GM12878 (cell line): ENCODE measurements around the gene RPEL1. TPM values are rescaled to one million over a fixed set of nuclear protein-coding genes. Genes with fewer than 3 reads are reported as not detected.

Experiments
- ATAC-seq: fragments of 200-7000 bp; cut with Tn5 transposase; 3 replicates; pipeline ENCODE4 v1.9.1; 2020; ENCODE audit warnings: mild to moderate bottlenecking, moderate library complexity
- BruUV-seq: library from RNA; stranded (reverse); fragments of 400-500 nt; replicated peaks from 2 replicates; lab custom pipeline; 2021; lab: Mats Ljungman, UMichigan
- CTCF ChIA-PET: fragments of 300-600 bp; sonication (Branson Sonifier 250); formaldehyde crosslinking; extraction: SDS; loops from one replicate; lab custom pipeline; 2021; ENCODE audit warnings: inconsistent platforms; lab: Yijun Ruan, JAX
- POLR2A ChIA-PET: fragments of 350-600 bp; formaldehyde crosslinking; extraction: SDS; loops from one replicate; lab custom pipeline; 2021; ENCODE audit warnings: inconsistent platforms; lab: Charles Lee
- RAD21 ChIA-PET: fragments of 300-600 bp; sonication (Branson Sonifier 250); formaldehyde crosslinking; loops from one replicate; lab custom pipeline; 2023; ENCODE audit warnings: antibody characterized with exemption; ENCODE audit not compliant: unreplicated experiment; lab: Charles Lee
- SMC1A ChIA-PET: fragments of 300-600 bp; sonication (Branson Sonifier 250); formaldehyde crosslinking; loops from one replicate; lab custom pipeline; 2023; ENCODE audit not compliant: unreplicated experiment, uncharacterized antibody; lab: Charles Lee
- DNase-seq: peaks from one replicate; pipeline ENCODE4 v3.0.0-alpha.2; 2011; ENCODE audit warnings: low read depth, low spot score
- FAIRE-seq: peaks from 3 replicates; lab custom pipeline; 2011; peaks lifted over from hg19 to GRCh38; lab: Jason Lieb, UNC
- H2AFZ ChIP-seq: 2 replicates; pipeline ENCODE4 v1.6.0; 2011; ENCODE audit warnings: low read depth, low read length, control low read depth; ENCODE audit not compliant: control insufficient read depth
- H3K27ac ChIP-seq: 2 replicates; pipeline ENCODE4 v1.5.1; 2011; ENCODE audit warnings: control low read depth; ENCODE audit not compliant: control insufficient read depth, insufficient read depth
- H3K27me3 ChIP-seq, 2 experiments: replicated peaks in 1 of 2; 2 replicates each; pipeline versions ENCODE4 v1.6.0 to v1.6.1; 2011; ENCODE audit warnings: low read length in 1 of 2; ENCODE audit not compliant: control insufficient read depth in 2 of 2, insufficient read depth in 2 of 2
- H3K36me3 ChIP-seq, 2 experiments: 2 replicates each; pipeline ENCODE4 v1.5.1; 2011; ENCODE audit warnings: low read length in 1 of 2; ENCODE audit not compliant: control insufficient read depth in 2 of 2, insufficient read depth in 2 of 2
- H3K4me1 ChIP-seq: 2 replicates; pipeline ENCODE4 v1.6.1; 2011; ENCODE audit warnings: mild to moderate bottlenecking, low read length, moderate library complexity, mixed read lengths; ENCODE audit not compliant: control insufficient read depth, insufficient read depth
- H3K4me2 ChIP-seq: 2 replicates; pipeline ENCODE4 v1.6.0; 2011; ENCODE audit warnings: control low read depth; ENCODE audit not compliant: control insufficient read depth, insufficient read depth
- H3K4me3 ChIP-seq: fragments of 200-600 bp; sonication (generic); 2 replicates; pipeline ENCODE4 v1.5.1; 2016
- H3K79me2 ChIP-seq: 2 replicates; pipeline ENCODE4 v1.6.0; 2011; ENCODE audit warnings: low read length; ENCODE audit not compliant: control insufficient read depth, insufficient read depth
- H3K9ac ChIP-seq: 2 replicates; pipeline ENCODE4 v1.8.0; 2011; ENCODE audit warnings: low read length, control low read depth, mixed read lengths; ENCODE audit not compliant: control insufficient read depth, insufficient read depth
- H3K9me3 ChIP-seq: replicated peaks from 3 replicates; pipeline ENCODE4 v1.5.1; 2011; ENCODE audit warnings: mild to moderate bottlenecking, low read length; ENCODE audit not compliant: control insufficient read depth, insufficient read depth
- H4K20me1 ChIP-seq: 2 replicates; pipeline ENCODE4 v1.6.0; 2011; ENCODE audit not compliant: control insufficient read depth, insufficient read depth
- ASH2L ChIP-seq: fragments of 300-600, 200-600 bp; sonication (generic); IDR thresholded peaks from 2 replicates; pipeline ENCODE4 v1.6.1; 2017; ENCODE audit warnings: low read depth, mild to moderate bottlenecking, borderline replicate concordance
- CBFB ChIP-seq: IDR thresholded peaks from 2 replicates; pipeline ENCODE4 v1.6.1; 2016; ENCODE audit warnings: antibody characterized with exemption, low read depth
- FOXK2 ChIP-seq: fragments of 450-650 bp; IDR thresholded peaks from 2 replicates; pipeline ENCODE4 v1.6.1; 2017; ENCODE audit warnings: mild to moderate bottlenecking, moderate library complexity
- NR2C2 ChIP-seq: IDR thresholded peaks from 2 replicates; pipeline ENCODE4 v1.6.1; 2011; ENCODE audit warnings: borderline replicate concordance, low read depth; ENCODE audit not compliant: control insufficient read depth, insufficient read length
- SIN3A ChIP-seq: IDR thresholded peaks from 2 replicates; pipeline ENCODE4 v1.6.1; 2012; ENCODE audit warnings: low read depth, low read length, improper control_type of control experiment
- SPI1 ChIP-seq: IDR thresholded peaks from 2 replicates; pipeline ENCODE4 v1.6.1; 2011; ENCODE audit warnings: low read depth, mild to moderate bottlenecking, low read length, moderate library complexity, borderline replicate concordance; ENCODE audit not compliant: insufficient read depth
- TCF7 ChIP-seq: IDR thresholded peaks from 2 replicates; pipeline ENCODE4 v1.6.1; 2014; ENCODE audit warnings: antibody characterized with exemption, borderline replicate concordance
- ZNF274 ChIP-seq: IDR thresholded peaks from one replicate; pipeline ENCODE4 v1.8.0; 2011; ENCODE audit not compliant: insufficient read length, insufficient read depth
- ZNF384 ChIP-seq: IDR thresholded peaks from 2 replicates; pipeline ENCODE4 v1.6.1; 2012; ENCODE audit warnings: low read depth, mild to moderate bottlenecking, low read length, improper control_type of control experiment, borderline replicate concordance
- WGBS: methylation state at CpG from one replicate; pipeline ENCODE4 v1.1.6; 2016; ENCODE audit warnings: low lambda C conversion rate; ENCODE audit not compliant: insufficient replicate concordance, insufficient coverage; ENCODE audit errors: missing lambda C conversion rate; 5-methylcytosine and 5-hydroxymethylcytosine counted together
- in situ Hi-C: fragments of 300-500 bp; cut with MboI; formaldehyde crosslinking; loops from 9 replicates; pipeline ENCODE4 v1.14.3; 2018; ENCODE audit warnings: mixed read lengths
- intact Hi-C: fragments of 100-400 bp; cut with micrococcal nuclease; formaldehyde crosslinking; loops from one replicate; pipeline ENCODE4 v1.14.2; 2022; ENCODE audit not compliant: unreplicated experiment
- polyA plus RNA-seq, 11 experiments: library from polyadenylated mRNA; depleted of rRNA in 4 of 11; unstranded in 6 of 11; stranded (reverse) in 5 of 11; fragments of >200 nt; fragmentation: Nextera tagmentation in 4 of 11; fragmentation: Illumina TruSeq in 1 of 11; extraction: Ambion mirVana in 4 of 11; extraction: Trizol in 1 of 11; gene quantifications; 1 replicate in 1 of 11; 2 replicates in 10 of 11; pipeline versions ENCODE4 v1.2.1 to v1.2.3, GENCODE V29; 2011 to 2016; ENCODE audit warnings: inconsistent platforms in 2 of 11, missing spikeins in 2 of 11, low read depth in 1 of 11
- total RNA-seq, 4 experiments: library from RNA; depleted of rRNA in 3 of 4; stranded (reverse); fragments of >200 nt in 3 of 4; fragmentation: Illumina TruSeq in 1 of 4; extraction: Trizol in 1 of 4; gene quantifications; 2 replicates each; pipeline versions ENCODE4 v1.2.1 to v1.2.3, GENCODE V29; 2013 to 2021
- TF ChIP-seq, protein P1 (sequence below): fragments of 450-650 bp; IDR thresholded peaks from 2 replicates; pipeline ENCODE4 v1.6.1; 2017; ENCODE audit warnings: mild to moderate bottlenecking, moderate library complexity
- TF ChIP-seq, protein P2 (sequence below): fragments of 450-650 bp; IDR thresholded peaks from 2 replicates; pipeline ENCODE4 v1.6.1; 2017; ENCODE audit warnings: mild to moderate bottlenecking, moderate library complexity
- TF ChIP-seq, protein P3 (sequence below): IDR thresholded peaks from 2 replicates; pipeline ENCODE4 v1.6.1; 2011; ENCODE audit warnings: borderline replicate concordance, low read depth, mild to moderate bottlenecking, moderate library complexity, low read length; ENCODE audit not compliant: insufficient read depth, poor library complexity, severe bottlenecking

RPEL1 gene
- total and polyA plus RNA-seq, 10 of the 15 experiments (the other 5 are each of a cell fraction or from before 2014, with no cell fraction given) = 0.04 to 0.08 (median 0.06) TPM; not detected in 6

DNA sequence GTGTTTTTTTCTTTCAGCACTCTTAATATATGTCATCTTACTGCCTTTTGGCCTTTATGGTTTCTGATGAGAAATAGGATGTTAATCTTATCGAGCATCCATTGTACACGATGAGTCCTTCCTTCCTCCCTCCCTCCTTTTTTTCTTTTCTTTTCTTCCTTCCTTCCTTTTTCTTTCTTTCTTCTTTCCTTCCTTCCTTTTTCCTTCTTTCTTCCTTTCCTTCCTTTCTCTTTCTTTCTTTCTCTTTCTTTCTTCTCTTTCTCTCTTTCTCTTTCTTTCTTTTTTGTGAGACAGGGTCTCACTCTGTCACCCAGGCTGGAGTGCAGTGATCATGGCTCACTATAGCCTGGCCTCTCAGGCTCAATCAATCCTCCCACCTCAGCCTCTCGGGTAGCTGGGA is 8.4 kb downstream of the RPEL1 start:
- in situ Hi-C loops = no loop called here
- TF ChIP-seq FOXK2 = no peak
- TF ChIP-seq CBFB = no peak
- TF ChIP-seq, protein P1, sequence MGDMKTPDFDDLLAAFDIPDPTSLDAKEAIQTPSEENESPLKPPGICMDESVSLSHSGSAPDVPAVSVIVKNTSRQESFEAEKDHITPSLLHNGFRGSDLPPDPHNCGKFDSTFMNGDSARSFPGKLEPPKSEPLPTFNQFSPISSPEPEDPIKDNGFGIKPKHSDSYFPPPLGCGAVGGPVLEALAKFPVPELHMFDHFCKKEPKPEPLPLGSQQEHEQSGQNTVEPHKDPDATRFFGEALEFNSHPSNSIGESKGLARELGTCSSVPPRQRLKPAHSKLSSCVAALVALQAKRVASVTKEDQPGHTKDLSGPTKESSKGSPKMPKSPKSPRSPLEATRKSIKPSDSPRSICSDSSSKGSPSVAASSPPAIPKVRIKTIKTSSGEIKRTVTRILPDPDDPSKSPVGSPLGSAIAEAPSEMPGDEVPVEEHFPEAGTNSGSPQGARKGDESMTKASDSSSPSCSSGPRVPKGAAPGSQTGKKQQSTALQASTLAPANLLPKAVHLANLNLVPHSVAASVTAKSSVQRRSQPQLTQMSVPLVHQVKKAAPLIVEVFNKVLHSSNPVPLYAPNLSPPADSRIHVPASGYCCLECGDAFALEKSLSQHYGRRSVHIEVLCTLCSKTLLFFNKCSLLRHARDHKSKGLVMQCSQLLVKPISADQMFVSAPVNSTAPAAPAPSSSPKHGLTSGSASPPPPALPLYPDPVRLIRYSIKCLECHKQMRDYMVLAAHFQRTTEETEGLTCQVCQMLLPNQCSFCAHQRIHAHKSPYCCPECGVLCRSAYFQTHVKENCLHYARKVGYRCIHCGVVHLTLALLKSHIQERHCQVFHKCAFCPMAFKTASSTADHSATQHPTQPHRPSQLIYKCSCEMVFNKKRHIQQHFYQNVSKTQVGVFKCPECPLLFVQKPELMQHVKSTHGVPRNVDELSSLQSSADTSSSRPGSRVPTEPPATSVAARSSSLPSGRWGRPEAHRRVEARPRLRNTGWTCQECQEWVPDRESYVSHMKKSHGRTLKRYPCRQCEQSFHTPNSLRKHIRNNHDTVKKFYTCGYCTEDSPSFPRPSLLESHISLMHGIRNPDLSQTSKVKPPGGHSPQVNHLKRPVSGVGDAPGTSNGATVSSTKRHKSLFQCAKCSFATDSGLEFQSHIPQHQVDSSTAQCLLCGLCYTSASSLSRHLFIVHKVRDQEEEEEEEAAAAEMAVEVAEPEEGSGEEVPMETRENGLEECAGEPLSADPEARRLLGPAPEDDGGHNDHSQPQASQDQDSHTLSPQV = no peak
- TF ChIP-seq TCF7 = no peak
- no peak for TF ChIP-seq ASH2L
- TF ChIP-seq, protein P2, sequence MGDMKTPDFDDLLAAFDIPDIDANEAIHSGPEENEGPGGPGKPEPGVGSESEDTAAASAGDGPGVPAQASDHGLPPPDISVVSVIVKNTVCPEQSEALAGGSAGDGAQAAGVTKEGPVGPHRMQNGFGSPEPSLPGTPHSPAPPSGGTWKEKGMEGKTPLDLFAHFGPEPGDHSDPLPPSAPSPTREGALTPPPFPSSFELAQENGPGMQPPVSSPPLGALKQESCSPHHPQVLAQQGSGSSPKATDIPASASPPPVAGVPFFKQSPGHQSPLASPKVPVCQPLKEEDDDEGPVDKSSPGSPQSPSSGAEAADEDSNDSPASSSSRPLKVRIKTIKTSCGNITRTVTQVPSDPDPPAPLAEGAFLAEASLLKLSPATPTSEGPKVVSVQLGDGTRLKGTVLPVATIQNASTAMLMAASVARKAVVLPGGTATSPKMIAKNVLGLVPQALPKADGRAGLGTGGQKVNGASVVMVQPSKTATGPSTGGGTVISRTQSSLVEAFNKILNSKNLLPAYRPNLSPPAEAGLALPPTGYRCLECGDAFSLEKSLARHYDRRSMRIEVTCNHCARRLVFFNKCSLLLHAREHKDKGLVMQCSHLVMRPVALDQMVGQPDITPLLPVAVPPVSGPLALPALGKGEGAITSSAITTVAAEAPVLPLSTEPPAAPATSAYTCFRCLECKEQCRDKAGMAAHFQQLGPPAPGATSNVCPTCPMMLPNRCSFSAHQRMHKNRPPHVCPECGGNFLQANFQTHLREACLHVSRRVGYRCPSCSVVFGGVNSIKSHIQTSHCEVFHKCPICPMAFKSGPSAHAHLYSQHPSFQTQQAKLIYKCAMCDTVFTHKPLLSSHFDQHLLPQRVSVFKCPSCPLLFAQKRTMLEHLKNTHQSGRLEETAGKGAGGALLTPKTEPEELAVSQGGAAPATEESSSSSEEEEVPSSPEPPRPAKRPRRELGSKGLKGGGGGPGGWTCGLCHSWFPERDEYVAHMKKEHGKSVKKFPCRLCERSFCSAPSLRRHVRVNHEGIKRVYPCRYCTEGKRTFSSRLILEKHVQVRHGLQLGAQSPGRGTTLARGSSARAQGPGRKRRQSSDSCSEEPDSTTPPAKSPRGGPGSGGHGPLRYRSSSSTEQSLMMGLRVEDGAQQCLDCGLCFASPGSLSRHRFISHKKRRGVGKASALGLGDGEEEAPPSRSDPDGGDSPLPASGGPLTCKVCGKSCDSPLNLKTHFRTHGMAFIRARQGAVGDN = no peak
- TF ChIP-seq NR2C2 = no peak
- no peak for TF ChIP-seq SPI1
- no peak for TF ChIP-seq SIN3A
- TF ChIP-seq, protein P3, sequence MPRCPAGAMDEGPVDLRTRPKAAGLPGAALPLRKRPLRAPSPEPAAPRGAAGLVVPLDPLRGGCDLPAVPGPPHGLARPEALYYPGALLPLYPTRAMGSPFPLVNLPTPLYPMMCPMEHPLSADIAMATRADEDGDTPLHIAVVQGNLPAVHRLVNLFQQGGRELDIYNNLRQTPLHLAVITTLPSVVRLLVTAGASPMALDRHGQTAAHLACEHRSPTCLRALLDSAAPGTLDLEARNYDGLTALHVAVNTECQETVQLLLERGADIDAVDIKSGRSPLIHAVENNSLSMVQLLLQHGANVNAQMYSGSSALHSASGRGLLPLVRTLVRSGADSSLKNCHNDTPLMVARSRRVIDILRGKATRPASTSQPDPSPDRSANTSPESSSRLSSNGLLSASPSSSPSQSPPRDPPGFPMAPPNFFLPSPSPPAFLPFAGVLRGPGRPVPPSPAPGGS = no peak
- TF ChIP-seq ZNF384 = no peak
- no peak for TF ChIP-seq ZNF274

More for the DNA sequence above, 8.4 kb downstream of the RPEL1 start:
- no peak overlapping the region for H3K27ac ChIP-seq
- CTCF ChIA-PET = no interaction called here
- POLR2A ChIA-PET = interaction anchor here (0.6 kb wide), 1 partner anchor 392 kb away, joined by 3 read pairs; no protein-coding TSS in a partner anchor
- H3K9me3 ChIP-seq = no peaks in the 10 kb centered on the region
- SMC1A ChIA-PET = no interaction called here
- intact Hi-C loops = no loop called here
- BruUV-seq = no TSS peak
- H2AFZ ChIP-seq = no peak overlapping the region
- FAIRE-seq (no peak), DNase-seq (no peak), ATAC-seq (no peak)
- no peaks in the 10 kb centered on the region for H3K4me1 ChIP-seq
- H3K27me3 ChIP-seq = no peaks in the 10 kb centered on the region
- RAD21 ChIA-PET = no interaction called here
- no peaks in the 10 kb centered on the region for H4K20me1 ChIP-seq
- no peak overlapping the region for H3K4me3 ChIP-seq
- H3K9ac ChIP-seq = no peak overlapping the region
- no peak overlapping the region for H3K4me2 ChIP-seq
- WGBS = 49% methylated on average over 3 of the region's 3 CpGs
- H3K36me3 ChIP-seq = no peaks in the 10 kb centered on the region
- no peaks in the 10 kb centered on the region for H3K79me2 ChIP-seq
